CD4-positive, alpha-beta T cell (primary cell): ENCODE measurements around the gene SMAD6. TPM values are rescaled to one million over a fixed set of nuclear protein-coding genes. Genes with fewer than 3 reads are reported as not detected.

Experiments used
- ATAC-seq: fragments of 200-7000 bp; cut with Tn5 transposase; one replicate; pipeline ENCODE4 v1.10.0; 2022; ENCODE audit warnings: mild to moderate bottlenecking; ENCODE audit not compliant: poor library complexity
- CTCF ChIA-PET: fragments of 350-600 bp; sonication (Branson Sonifier 250); formaldehyde crosslinking; loops from one replicate; lab custom pipeline; 2021; ENCODE audit warnings: antibody characterized with exemption, inconsistent platforms; lab: Charles Lee
- POLR2A ChIA-PET: fragments of 350-600 bp; sonication (Branson Sonifier 250); formaldehyde crosslinking; loops from one replicate; lab custom pipeline; 2021; ENCODE audit warnings: antibody characterized with exemption, inconsistent platforms; lab: Charles Lee
- DNase-seq, 14 experiments: peaks; one replicate each; pipeline ENCODE4 v3.0.0-alpha.2; 2013 to 2020; ENCODE audit warnings: mixed read lengths in 2 of 14
- H3K27ac ChIP-seq, 2 donors: one replicate each; pipeline versions ENCODE4 v1.5.1 to v1.7.0; 2013; ENCODE audit warnings: low read length in 2 of 2, low read depth in 1 of 2, mild to moderate bottlenecking in 1 of 2
- H3K27me3 ChIP-seq, 2 experiments: 1 replicate in 1 of 2; 2 replicates in 1 of 2; pipeline versions ENCODE4 v1.6.1 to v1.7.0; 2013; ENCODE audit warnings: low read length in 2 of 2, control low read depth in 1 of 2, mild to moderate bottlenecking in 1 of 2, moderate library complexity in 1 of 2; ENCODE audit not compliant: insufficient read depth in 2 of 2, control insufficient read depth in 1 of 2
- H3K36me3 ChIP-seq: one replicate; pipeline ENCODE4 v1.6.1; 2013; ENCODE audit warnings: low read length, control low read depth; ENCODE audit not compliant: insufficient read depth
- H3K4me1 ChIP-seq: one replicate; pipeline ENCODE4 v1.6.1; 2013; ENCODE audit warnings: low read length, control low read depth; ENCODE audit not compliant: insufficient read depth
- H3K4me3 ChIP-seq: one replicate; pipeline ENCODE4 v1.5.1; 2013; ENCODE audit warnings: mild to moderate bottlenecking, low read length, moderate library complexity
- H3K9me3 ChIP-seq, 2 experiments: 1 replicate in 1 of 2; 2 replicates in 1 of 2; pipeline versions ENCODE4 v1.6.1 to v1.7.0; 2013; ENCODE audit warnings: low read length in 2 of 2, mild to moderate bottlenecking in 2 of 2, control low read depth in 1 of 2, moderate library complexity in 1 of 2; ENCODE audit not compliant: control insufficient read depth in 1 of 2, insufficient read depth in 1 of 2
- H3K27ac Mint-ChIP-seq: one replicate; pipeline ENCODE4 v1.8.0; 2020; ENCODE audit warnings: mixed read lengths
- H3K27me3 Mint-ChIP-seq: one replicate; pipeline ENCODE4 v1.8.0; 2021; ENCODE audit warnings: mixed read lengths
- H3K36me3 Mint-ChIP-seq: one replicate; pipeline ENCODE4 v1.8.0; 2021; ENCODE audit warnings: low read depth, mixed read lengths
- H3K4me1 Mint-ChIP-seq: one replicate; pipeline ENCODE4 v1.8.0; 2021; ENCODE audit warnings: low read depth, mixed read lengths
- H3K4me3 Mint-ChIP-seq: one replicate; pipeline ENCODE4 v1.8.0; 2020; ENCODE audit warnings: mild to moderate bottlenecking, mixed read lengths
- H3K9me3 Mint-ChIP-seq: one replicate; pipeline ENCODE4 v1.8.0; 2020; ENCODE audit warnings: mixed read lengths
- CTCF ChIP-seq: fragments of 200-600 bp; IDR thresholded peaks from one replicate; pipeline ENCODE4 v1.8.0; 2022; ENCODE audit warnings: antibody characterized with exemption, mild to moderate bottlenecking
- intact Hi-C, 2 experiments: fragments of 100-400 bp; cut with DNase I in 1 of 2; cut with micrococcal nuclease in 1 of 2; formaldehyde crosslinking; loops; one replicate each; pipeline versions ENCODE4 v1.15.1 to v1.9.0; 2023 to 2025; cut with DNase I, micrococcal nuclease
- total RNA-seq, 174 experiments: library from RNA in 2 of 174; stranded (reverse) in 2 of 174; gene quantifications; one replicate each; pipeline ENCODE4 v1.2.3 and lab custom pipeline; 2021 to 2026

SMAD6 gene
- total RNA-seq, 2 experiments from 2014 or later, result 0.59 to 0.69 TPM

- intact Hi-C loops, result loop anchor here in 1 of 2 experiments (5.0 kb wide), 1 partner anchor 98 kb away; no protein-coding TSS in a partner anchor
- Histone ChIP-seq H3K27me3 (no peaks in the 10 kb centered on the region), H3K4me3 (no peak overlapping the region), H3K27ac (no peak overlapping the region), H3K4me1 (peaks cover 5% of the 10 kb centered on the region), H3K9me3 (no peaks in the 10 kb centered on the region), H3K36me3 (no peaks in the 10 kb centered on the region)
- CTCF ChIA-PET, result no interaction called here
- Mint-ChIP-seq H3K4me1 (no peaks in the 10 kb centered on the region), H3K36me3 (no peaks in the 10 kb centered on the region), H3K9me3 (no peaks in the 10 kb centered on the region), H3K27me3 (no peaks in the 10 kb centered on the region), H3K27ac (no peak overlapping the region), H3K4me3 (no peak overlapping the region)
- POLR2A ChIA-PET, result no interaction called here
- no peak for DNase-seq
- no peak for TF ChIP-seq CTCF
- ATAC-seq, result no peak
Measured at GRCh38 chr15:66725464-66725785, 23.4 kb downstream of the SMAD6 start.

- H3K4me3 Mint-ChIP-seq, result no peak overlapping the region
- ATAC-seq (no peak), DNase-seq (no peak)
- intact Hi-C loops, result loop anchor here in 1 of 2 experiments (5.0 kb wide), 1 partner anchor 99 kb away; no protein-coding TSS in a partner anchor
- H3K36me3 ChIP-seq, result no peaks in the 10 kb centered on the region
- H3K9me3 ChIP-seq, result no peaks in the 10 kb centered on the region
- ChIA-PET CTCF (no interaction called here), POLR2A (no interaction called here)
- H3K9me3 Mint-ChIP-seq, result no peaks in the 10 kb centered on the region
- no peaks in the 10 kb centered on the region for H3K4me1 ChIP-seq
- no peak overlapping the region for H3K27ac ChIP-seq
- no peaks in the 10 kb centered on the region for H3K36me3 Mint-ChIP-seq
- H3K27ac Mint-ChIP-seq, result no peak overlapping the region
- H3K4me3 ChIP-seq, result no peak overlapping the region
- no peaks in the 10 kb centered on the region for H3K27me3 Mint-ChIP-seq
- TF ChIP-seq CTCF, result no peak
- H3K4me1 Mint-ChIP-seq, result no peaks in the 10 kb centered on the region
- H3K27me3 ChIP-seq, result no peaks in the 10 kb centered on the region
Measured at GRCh38 chr15:66726386-66726785, 24.4 kb downstream of the SMAD6 start.

DNA sequence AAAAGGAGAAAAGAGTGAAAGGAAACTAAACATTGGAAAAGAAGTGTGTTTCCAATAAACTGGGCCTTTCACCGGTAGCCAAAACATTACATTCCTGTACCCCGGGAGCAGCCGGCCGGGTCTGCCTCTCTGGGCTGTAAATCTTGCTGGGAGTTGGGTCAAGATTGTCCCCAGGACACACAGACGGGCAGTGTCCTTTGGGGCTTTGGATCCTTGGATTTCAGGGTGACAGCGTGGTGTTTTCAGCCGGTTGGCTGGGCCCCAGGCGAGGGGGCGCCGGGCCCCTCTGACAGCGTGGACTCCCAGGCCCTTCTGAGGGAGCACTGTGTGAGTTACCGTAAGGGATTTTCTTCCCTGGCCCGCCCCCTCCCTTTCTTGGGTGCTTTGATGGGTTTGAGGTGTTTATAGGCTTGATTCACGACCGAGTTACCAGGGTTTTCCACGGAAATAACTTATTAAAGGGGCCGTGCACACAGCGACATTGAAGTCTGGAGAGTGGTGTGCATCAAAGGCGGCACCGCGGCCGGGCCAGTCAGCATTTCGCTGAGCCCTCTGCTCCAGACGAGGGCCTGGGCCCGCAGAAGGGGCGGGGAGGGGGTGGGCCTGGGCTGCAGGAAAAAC is 27.4 kb downstream of the SMAD6 start:
- Mint-ChIP-seq H3K27ac (no peak overlapping the region), H3K36me3 (no peaks in the 10 kb centered on the region), H3K4me1 (no peaks in the 10 kb centered on the region), H3K9me3 (no peaks in the 10 kb centered on the region), H3K4me3 (no peak overlapping the region), H3K27me3 (no peaks in the 10 kb centered on the region)
- DNase-seq, result no peak
- ATAC-seq, result no peak
- Histone ChIP-seq H3K36me3 (no peaks in the 10 kb centered on the region), H3K9me3 (no peaks in the 10 kb centered on the region), H3K4me3 (no peak overlapping the region), H3K27ac (no peak overlapping the region), H3K4me1 (no peaks in the 10 kb centered on the region), H3K27me3 (no peaks in the 10 kb centered on the region)
- intact Hi-C loops, result loop anchor here in 1 of 2 experiments (5.0 kb wide), 1 partner anchor 102 kb away; no protein-coding TSS in a partner anchor
- TF ChIP-seq CTCF, result no peak
- POLR2A ChIA-PET, result no interaction called here
- CTCF ChIA-PET, result no interaction called here
